ENCODE results near the gene MINAR2. TPM values are rescaled to one million over a fixed set of nuclear protein-coding genes. Genes with fewer than 3 reads are reported as not detected.

The MINAR2 gene
- total RNA-seq, 1 experiment from 2014 or later: not detected

- Histone ChIP-seq H3F3A (ENCODE audit: insufficient read depth, low read depth) (no peaks in the 10 kb centered on the region), H3K27ac (no peak overlapping the region), H3K79me2 (ENCODE audit: low read depth) (no peaks in the 10 kb centered on the region), H3K36me3 (ENCODE audit: low read depth) (no peaks in the 10 kb centered on the region), H3K9me3 (ENCODE audit: insufficient read depth, low read depth) (no peaks in the 10 kb centered on the region), H3K4me3 (no peak overlapping the region), H3K9me2 (ENCODE audit: insufficient read depth) (no peaks in the 10 kb centered on the region), H3K4me1 (replicated peaks; ENCODE audit: insufficient read depth) (no peaks in the 10 kb centered on the region), H2AFZ (no peak overlapping the region), H3K4me2 (no peak overlapping the region), H3K27me3 (ENCODE audit: insufficient read depth, low read depth) (no peaks in the 10 kb centered on the region), H4K20me1 (ENCODE audit: insufficient read depth) (no peaks in the 10 kb centered on the region)
- DNase-seq: no peak
- POLR2A ChIA-PET (ENCODE audit: unreplicated experiment): no interaction called here
- CTCF ChIA-PET: no interaction called here
- TF ChIP-seq EZH2 (IDR thresholded peaks at IDR 0.05; ENCODE audit: low read depth) (no peak), CTCF (conservative IDR thresholded peaks at IDR 0.05) (no peak)
- intact Hi-C loops (cut with micrococcal nuclease; ENCODE audit: unreplicated experiment): no loop called here
- no TSS peak for BruUV-seq (replicated peaks)
Measured at GRCh38 chr5:129807162-129807814, 59.4 kb downstream of the MINAR2 start.

Other genes with a start within 250 kb of the MINAR2 start
- gene CHSY3, start 156.4 kb downstream of the MINAR2 start, total RNA-seq (2021): 0.17 and 0.33 TPM in 2 replicates

Data from PC-9 (cell line).